NCI-H2081 treated with DMSO at 0.1 percent for 48 hours (cell line): ENCODE results near the gene CDKAL1.
A peak's percentile ranks its signal among the peaks of the same experiment; 100 is the strongest.
"Not testable (repeated sequence)": the region's sequence is repeated elsewhere in the genome, so short reads cannot be mapped to it uniquely, and the experiment has no call there.

Experiments used
- DNase-seq: peaks from one replicate; lab custom pipeline; 2025; lab: John Stamatoyannopoulos, UW

Gene CDKAL1

GRCh38 chr6:20744911-20745557 is 210.8 kb downstream of the CDKAL1 start:
- peak; percentile 19 for DNase-seq

- DNase-seq, result no peak
Measured at GRCh38 chr6:20746024-20746423, 211.8 kb downstream of the CDKAL1 start.

GRCh38 chr6:20746805-20747558 is 212.7 kb downstream of the CDKAL1 start:
- no peak for DNase-seq

GRCh38 chr6:20747991-20748390 is 213.7 kb downstream of the CDKAL1 start:
- no peak for DNase-seq

GRCh38 chr6:20751293-20751935 is 217.2 kb downstream of the CDKAL1 start:
- DNase-seq, result no peak

- DNase-seq, result no peak
Measured at GRCh38 chr6:20755631-20756030, 221.4 kb downstream of the CDKAL1 start.

GRCh38 chr6:20756584-20757147 is 222.4 kb downstream of the CDKAL1 start:
- DNase-seq, result not testable (repeated sequence)

GRCh38 chr6:20757761-20758160 is 223.5 kb downstream of the CDKAL1 start:
- DNase-seq, result no peak

- DNase-seq, result no peak
Measured at GRCh38 chr6:20763296-20763695, 229.0 kb downstream of the CDKAL1 start.

GRCh38 chr6:20769631-20770030 is 235.4 kb downstream of the CDKAL1 start:
- no peak for DNase-seq

GRCh38 chr6:20770773-20771172 is 236.5 kb downstream of the CDKAL1 start:
- no peak for DNase-seq

- no peak for DNase-seq
Measured at GRCh38 chr6:20771409-20771808, 237.2 kb downstream of the CDKAL1 start.

- DNase-seq, result no peak
Measured at GRCh38 chr6:20773822-20774221, 239.6 kb downstream of the CDKAL1 start.

GRCh38 chr6:20775981-20776380 is 241.7 kb downstream of the CDKAL1 start:
- DNase-seq, result no peak

- DNase-seq, result no peak
Measured at GRCh38 chr6:20777801-20778200, 243.5 kb downstream of the CDKAL1 start.

GRCh38 chr6:20778459-20778858 is 244.2 kb downstream of the CDKAL1 start:
- no peak for DNase-seq

- DNase-seq, result no peak
Measured at GRCh38 chr6:20778912-20779311, 244.7 kb downstream of the CDKAL1 start.

- DNase-seq, result peak; percentile 34
Measured at GRCh38 chr6:20789162-20789561, 254.9 kb downstream of the CDKAL1 start.

- no peak for DNase-seq
Measured at GRCh38 chr6:20790032-20790791, 256.0 kb downstream of the CDKAL1 start.

- DNase-seq, result no peak
Measured at GRCh38 chr6:20791074-20791473, 256.8 kb downstream of the CDKAL1 start.

GRCh38 chr6:20791944-20792343 is 257.7 kb downstream of the CDKAL1 start:
- DNase-seq, result no peak

- no peak for DNase-seq
Measured at GRCh38 chr6:20793174-20793573, 258.9 kb downstream of the CDKAL1 start.
